HG03575 (cell line): ENCODE measurements around the gene TSPAN15.
"Not testable (repeated sequence)": the region's sequence is repeated elsewhere in the genome, so short reads cannot be mapped to it uniquely, and the experiment has no call there.

ENCODE experiments used
- ATAC-seq: cut with Tn5 transposase; IDR thresholded peaks from one replicate; pipeline ENCODE4 v1.9.1; 2021; ENCODE audit not compliant: unreplicated experiment, insufficient number of reproducible peaks, low FRiP score; ENCODE audit errors: extremely low read depth

The TSPAN15 gene

GRCh38 chr10:69438536-69439349 lies 12.5 kb upstream of the TSPAN15 start:
- no peak for ATAC-seq

- ATAC-seq, result no peak
These were observed 11.9 kb upstream of the TSPAN15 start for GRCh38 chr10:69439350-69439739.

- ATAC-seq, result no peak
These were observed 11.3 kb upstream of the TSPAN15 start for GRCh38 chr10:69439813-69440506.

- ATAC-seq, result no peak
These were observed 7.9 kb upstream of the TSPAN15 start for GRCh38 chr10:69443354-69443753.

GRCh38 chr10:69445041-69445440 lies 6.2 kb upstream of the TSPAN15 start:
- ATAC-seq, result no peak

- ATAC-seq, result no peak
These were observed 5.0 kb upstream of the TSPAN15 start for GRCh38 chr10:69446229-69446628.

- ATAC-seq, result no peak
These were observed 4.6 kb upstream of the TSPAN15 start for GRCh38 chr10:69446650-69447151.

- ATAC-seq, result no peak
These were observed 1.4 kb upstream of the TSPAN15 start for GRCh38 chr10:69449841-69450240.

- ATAC-seq, result not testable (repeated sequence)
These were observed 870 bp upstream of the TSPAN15 start for GRCh38 chr10:69450395-69450794.

- no peak for ATAC-seq
These were observed 553 bp downstream of the TSPAN15 start for GRCh38 chr10:69451784-69452251.

GRCh38 chr10:69452676-69453415 lies 1.6 kb downstream of the TSPAN15 start:
- ATAC-seq, result no peak

GRCh38 chr10:69453795-69454194 lies 2.5 kb downstream of the TSPAN15 start:
- no peak for ATAC-seq

GRCh38 chr10:69455006-69455763 lies 3.9 kb downstream of the TSPAN15 start:
- no peak for ATAC-seq

- no peak for ATAC-seq
These were observed 5.8 kb downstream of the TSPAN15 start for GRCh38 chr10:69456880-69457693.

- ATAC-seq, result no peak
These were observed 6.5 kb downstream of the TSPAN15 start for GRCh38 chr10:69457771-69458237.

- ATAC-seq, result no peak
These were observed 7.3 kb downstream of the TSPAN15 start for GRCh38 chr10:69458430-69459100.

- no peak for ATAC-seq
These were observed 8.0 kb downstream of the TSPAN15 start for GRCh38 chr10:69459101-69459790.
